Raji (cell line): ENCODE data around the gene COG4.

Source experiments
- POLR2A ChIP-seq: IDR thresholded peaks from 2 replicates; pipeline ENCODE4 v1.6.1; 2011; ENCODE audit warnings: low read depth, low read length, control low read depth; ENCODE audit not compliant: insufficient read depth

Gene COG4

GRCh38 chr16:70495425-70496182, 27.8 kb downstream of the COG4 start:
- no peak for TF ChIP-seq POLR2A

GRCh38 chr16:70494777-70495176, 28.6 kb downstream of the COG4 start:
- no peak for TF ChIP-seq POLR2A

GRCh38 chr16:70494202-70494770, 29.1 kb downstream of the COG4 start:
- TF ChIP-seq POLR2A, result no peak

DNA sequence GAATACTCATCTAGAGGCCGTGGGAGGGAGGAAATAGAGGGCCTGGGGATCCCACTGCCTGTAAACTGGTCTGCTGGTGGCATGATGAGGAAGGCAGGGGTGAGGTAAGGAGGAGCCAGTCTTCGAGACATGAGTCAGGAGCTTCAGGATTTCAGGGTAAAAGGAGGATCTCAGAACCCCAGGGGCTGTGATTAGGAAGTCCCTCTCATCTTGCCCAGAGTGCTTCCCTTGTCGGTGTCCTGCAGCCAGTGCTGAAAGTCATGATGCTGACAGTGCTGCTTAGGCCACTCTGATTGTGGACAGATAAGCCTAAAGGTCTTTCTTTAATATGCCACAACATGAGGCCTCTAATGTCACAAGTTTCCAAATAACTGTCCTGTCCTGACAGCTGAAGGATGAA, 29.6 kb downstream of the COG4 start:
- TF ChIP-seq POLR2A, result no peak

- TF ChIP-seq POLR2A, result no peak
Measured at GRCh38 chr16:70490261-70490660, 33.1 kb downstream of the COG4 start.

- no peak for TF ChIP-seq POLR2A
Measured at GRCh38 chr16:70484867-70485266, 38.5 kb downstream of the COG4 start.

- no peak for TF ChIP-seq POLR2A
Measured at GRCh38 chr16:70483426-70483825, 39.9 kb downstream of the COG4 start.

GRCh38 chr16:70482624-70483023, 40.7 kb downstream of the COG4 start:
- no peak for TF ChIP-seq POLR2A

- no peak for TF ChIP-seq POLR2A
Measured at GRCh38 chr16:70481929-70482536, 41.3 kb downstream of the COG4 start.

GRCh38 chr16:70480127-70481105, 42.9 kb downstream of the COG4 start:
- no peak for TF ChIP-seq POLR2A

DNA sequence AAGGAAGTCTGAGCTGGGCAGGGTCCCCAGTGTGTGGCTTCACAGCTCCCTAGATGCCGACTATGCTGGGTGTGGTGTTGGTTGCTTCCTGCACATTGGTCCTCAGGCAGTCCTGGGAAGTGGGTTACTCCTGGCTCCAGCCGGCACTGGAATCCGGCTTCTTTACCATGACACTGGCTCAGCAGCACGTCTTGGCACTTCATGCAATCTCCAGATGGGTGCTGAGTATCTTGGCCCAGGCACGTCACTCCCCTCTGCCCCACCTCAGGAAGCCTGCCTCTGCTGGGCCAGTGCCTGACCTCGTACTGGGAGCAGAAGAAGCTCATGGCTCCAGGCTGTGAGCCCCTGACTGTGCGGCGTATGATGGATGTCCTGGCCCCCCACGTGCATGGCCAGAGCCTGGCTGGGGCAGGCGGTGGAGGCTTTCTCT, 44.4 kb downstream of the COG4 start:
- TF ChIP-seq POLR2A, result no peak

DNA sequence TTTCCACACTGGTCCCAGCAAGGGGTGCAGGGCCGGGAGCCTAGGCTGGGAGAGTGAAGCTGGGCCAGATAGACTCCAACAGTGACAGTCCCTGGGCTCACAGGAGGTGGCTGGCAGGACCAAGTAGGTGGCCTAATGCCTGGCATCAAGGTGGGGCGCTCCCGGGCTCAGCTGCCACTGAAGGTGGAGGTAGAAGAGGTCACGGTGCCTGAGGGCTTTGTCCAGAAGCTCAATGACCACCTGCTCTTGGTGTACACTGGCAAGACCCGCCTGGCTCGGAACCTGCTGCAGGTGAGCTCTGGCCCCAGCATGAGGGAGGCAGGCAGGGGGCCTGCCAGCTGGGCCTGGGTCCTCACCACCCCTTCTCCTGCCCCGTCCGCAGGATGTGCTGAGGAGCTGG, 45.2 kb downstream of the COG4 start:
- no peak for TF ChIP-seq POLR2A

DNA sequence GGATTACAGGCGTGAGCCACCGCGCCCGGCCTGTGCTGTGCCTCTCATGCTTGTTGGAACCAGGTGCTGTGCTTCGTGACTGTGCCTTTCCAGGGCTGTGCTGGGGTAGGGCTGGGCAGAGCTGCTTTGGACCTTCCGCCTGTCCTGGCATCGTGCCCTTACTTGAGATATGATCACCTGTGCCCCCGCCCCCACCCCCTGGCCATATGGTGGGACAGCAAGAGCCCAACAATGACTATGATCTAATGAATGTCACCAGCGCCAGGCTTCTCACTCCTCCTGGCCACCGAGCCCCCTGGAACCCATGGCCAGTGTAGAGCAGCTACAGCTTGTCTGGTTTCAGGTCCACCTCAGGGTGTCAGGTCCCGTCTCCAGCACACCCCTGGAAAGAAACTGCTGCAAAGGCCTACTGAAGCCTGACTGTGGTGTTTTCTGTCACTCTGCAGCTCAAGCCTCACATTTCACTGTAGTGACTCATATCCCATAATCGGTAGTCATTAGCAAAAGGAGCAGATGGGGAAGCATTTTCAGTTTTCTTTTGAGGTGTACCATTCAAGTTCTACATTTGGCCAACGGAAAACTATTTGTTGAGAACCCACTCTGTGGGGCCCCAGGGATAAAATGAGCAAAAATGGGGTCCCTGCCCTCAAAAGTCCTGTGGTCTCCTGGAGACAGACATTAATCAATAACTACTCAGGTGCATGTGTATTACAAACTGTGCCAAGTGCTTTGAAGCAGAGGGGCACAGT, 46.9 kb downstream of the COG4 start:
- no peak for TF ChIP-seq POLR2A

- no peak for TF ChIP-seq POLR2A
Measured at GRCh38 chr16:70475054-70475871, 48.1 kb downstream of the COG4 start.
